ENCODE data around the gene TAB2. TPM values are rescaled to one million over a fixed set of nuclear protein-coding genes. Genes with fewer than 3 reads are reported as not detected.

TAB2 gene
- total RNA-seq, 1 donor from 2014 or later, result 20.5 TPM

DNA sequence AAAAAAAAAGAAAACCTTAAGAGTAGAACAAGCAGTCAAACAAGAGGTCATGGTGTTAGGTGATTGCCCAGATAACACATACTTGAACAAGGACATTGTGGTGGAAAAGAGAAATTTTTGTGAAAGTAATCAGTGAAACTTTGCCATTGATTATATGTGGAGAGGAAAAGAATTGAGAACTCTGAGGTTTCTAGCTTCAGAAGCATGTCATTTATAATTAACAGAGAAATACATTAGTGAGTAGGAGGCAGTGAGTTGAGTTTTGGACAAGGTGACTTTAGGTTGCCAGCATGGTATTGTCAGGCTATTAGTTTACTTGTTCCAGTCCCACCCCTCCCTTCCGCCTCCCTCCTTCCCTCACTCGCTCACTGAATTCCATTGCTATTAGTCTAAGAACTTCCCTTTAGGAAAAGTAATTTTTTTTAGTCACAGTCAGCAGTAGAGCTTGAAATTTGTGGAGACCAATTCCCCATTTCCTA, 17.2 kb downstream of the TAB2 start:
- DNase-seq (ENCODE audit: low read depth) (peak; percentile 93), FAIRE-seq (no peak)
- H3K36me3 ChIP-seq (ENCODE audit: control insufficient read depth, insufficient read depth, low read length), result no peaks in the 10 kb centered on the region
- TF ChIP-seq CTCF (IDR thresholded peaks at IDR 0.05; ENCODE audit: insufficient read depth, low read length, severe bottlenecking), result no peak
- H3K4me3 ChIP-seq (ENCODE audit: low read depth, low read length), result no peak overlapping the region
- no peaks in the 10 kb centered on the region for H3K27me3 ChIP-seq (ENCODE audit: control insufficient read depth, insufficient read depth, low read length)

- Histone ChIP-seq H3K36me3 (ENCODE audit: control insufficient read depth, insufficient read depth, low read length) (no peaks in the 10 kb centered on the region), H3K4me3 (ENCODE audit: low read depth, low read length) (no peak overlapping the region), H3K27me3 (ENCODE audit: control insufficient read depth, insufficient read depth, low read length) (no peaks in the 10 kb centered on the region)
- DNase-seq (ENCODE audit: low read depth) (peak; percentile 93), FAIRE-seq (no peak)
- no peak for TF ChIP-seq CTCF (IDR thresholded peaks at IDR 0.05; ENCODE audit: insufficient read depth, low read length, severe bottlenecking)
These were observed 18.6 kb downstream of the TAB2 start for GRCh38 chr6:149335924-149336608.

- no peak for TF ChIP-seq CTCF (IDR thresholded peaks at IDR 0.05; ENCODE audit: insufficient read depth, low read length, severe bottlenecking)
- FAIRE-seq (no peak), DNase-seq (ENCODE audit: low read depth) (peak; percentile 86)
- H3K27me3 ChIP-seq (ENCODE audit: control insufficient read depth, insufficient read depth, low read length), result no peaks in the 10 kb centered on the region
- H3K36me3 ChIP-seq (ENCODE audit: control insufficient read depth, insufficient read depth, low read length), result no peaks in the 10 kb centered on the region
- H3K4me3 ChIP-seq (ENCODE audit: low read depth, low read length), result no peak overlapping the region
These were observed 19.1 kb downstream of the TAB2 start for GRCh38 chr6:149336609-149336928.

GRCh38 chr6:149337320-149337719, 19.8 kb downstream of the TAB2 start:
- H3K27me3 ChIP-seq (ENCODE audit: control insufficient read depth, insufficient read depth, low read length), result no peaks in the 10 kb centered on the region
- TF ChIP-seq CTCF (IDR thresholded peaks at IDR 0.05; ENCODE audit: insufficient read depth, low read length, severe bottlenecking), result no peak
- no peaks in the 10 kb centered on the region for H3K36me3 ChIP-seq (ENCODE audit: control insufficient read depth, insufficient read depth, low read length)
- H3K4me3 ChIP-seq (ENCODE audit: low read depth, low read length), result no peak overlapping the region
- FAIRE-seq (no peak), DNase-seq (ENCODE audit: low read depth) (no peak)

DNA sequence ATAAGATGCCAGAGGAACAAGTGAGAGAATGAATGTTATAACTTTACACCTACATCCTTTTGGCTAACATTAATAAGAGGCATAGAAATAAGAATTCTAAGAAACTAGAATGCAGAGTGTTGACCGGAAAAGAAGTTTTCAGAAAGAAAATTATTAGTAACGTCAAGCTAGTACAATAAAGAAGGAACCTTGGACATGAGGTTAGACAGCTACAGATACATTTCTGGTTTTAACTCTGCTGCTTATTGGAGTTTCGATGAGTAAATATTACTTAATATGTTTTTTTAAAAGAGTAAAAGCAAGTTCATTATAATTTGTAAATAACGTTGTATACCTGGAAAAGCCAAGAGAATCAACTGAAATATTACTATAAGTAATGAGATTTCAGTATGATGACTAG, 22.7 kb downstream of the TAB2 start:
- TF ChIP-seq CTCF (IDR thresholded peaks at IDR 0.05; ENCODE audit: insufficient read depth, low read length, severe bottlenecking), result no peak

DNA sequence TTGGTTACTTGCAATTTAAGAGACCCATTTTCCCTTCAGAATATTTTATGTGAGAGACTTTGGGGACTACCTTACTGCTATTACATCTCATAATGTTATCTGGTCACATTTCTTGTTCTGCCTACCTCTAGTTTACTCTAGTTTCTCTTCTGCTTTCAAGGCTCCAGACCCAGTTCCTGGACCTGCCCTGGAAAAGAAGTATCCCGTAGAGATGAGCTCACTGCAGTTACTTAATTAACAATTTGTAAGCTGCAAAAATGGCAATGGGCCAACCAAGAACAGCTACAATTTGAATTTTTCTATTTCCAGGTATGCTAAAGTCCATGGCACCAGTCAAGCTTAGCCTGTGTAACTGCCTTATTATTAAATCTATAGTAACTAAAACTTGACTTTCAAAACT, 25.0 kb downstream of the TAB2 start:
- DNase-seq (ENCODE audit: low read depth), result no peak
- Histone ChIP-seq H3K27me3 (ENCODE audit: control insufficient read depth, insufficient read depth, low read length) (no peaks in the 10 kb centered on the region), H3K4me3 (ENCODE audit: low read depth, low read length) (no peak overlapping the region), H3K36me3 (ENCODE audit: control insufficient read depth, insufficient read depth, low read length) (no peaks in the 10 kb centered on the region)
- TF ChIP-seq CTCF (IDR thresholded peaks at IDR 0.05; ENCODE audit: insufficient read depth, low read length, severe bottlenecking), result no peak
- FAIRE-seq, result no peak

More for the DNA sequence above, 22.7 kb downstream of the TAB2 start:
- no peaks in the 10 kb centered on the region for H3K36me3 ChIP-seq (ENCODE audit: control insufficient read depth, insufficient read depth, low read length)
- DNase-seq (ENCODE audit: low read depth), result no peak
- no peaks in the 10 kb centered on the region for H3K27me3 ChIP-seq (ENCODE audit: control insufficient read depth, insufficient read depth, low read length)
- FAIRE-seq, result no peak
- no peak overlapping the region for H3K4me3 ChIP-seq (ENCODE audit: low read depth, low read length)

Data from bronchial epithelial cell (primary cell).